Measurements from ENCODE around the gene MAP3K6. TPM values are rescaled to one million over a fixed set of nuclear protein-coding genes. Genes with fewer than 3 reads are reported as not detected.
A peak's percentile ranks its signal among the peaks of the same experiment; 100 is the strongest.

Gene MAP3K6
- total RNA-seq, 2 donors from 2014 or later: 3.3 to 4.9 TPM

DNA sequence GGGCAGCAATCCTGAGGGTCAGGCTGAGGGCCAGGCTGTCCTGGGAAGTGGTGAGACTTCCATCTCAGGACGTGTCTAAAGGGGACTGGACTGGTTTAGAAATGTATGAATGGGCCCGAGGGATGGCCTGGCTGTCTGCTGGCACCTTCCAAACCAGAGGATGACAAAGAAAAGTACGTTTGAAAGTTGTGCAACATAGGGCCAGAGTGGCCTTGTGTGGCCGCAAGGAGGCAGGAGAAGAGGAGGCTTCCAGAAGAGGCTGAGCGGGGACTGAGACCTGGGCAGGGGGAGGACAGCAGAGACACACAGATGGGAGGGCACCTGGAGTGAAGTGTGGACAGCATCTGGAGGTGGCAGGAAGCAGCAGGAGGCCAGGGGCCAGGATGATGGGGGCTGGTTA is 27.5 kb downstream of the MAP3K6 start:
- H3K9me3 ChIP-seq (ENCODE audit: control insufficient read depth, low read length, poor library complexity, severe bottlenecking): no peaks in the 10 kb centered on the region
- ATAC-seq: no peak
- Mint-ChIP-seq H3K27me3 (no peaks in the 10 kb centered on the region), H3K27ac (peak overlapping the region; percentile 98), H3K4me1 (peaks cover 39% of the 10 kb centered on the region), H3K36me3 (ENCODE audit: low read depth) (peaks cover 5% of the 10 kb centered on the region), H3K4me3 (peak overlapping the region; percentile 76)
- no peak for DNase-seq

DNA sequence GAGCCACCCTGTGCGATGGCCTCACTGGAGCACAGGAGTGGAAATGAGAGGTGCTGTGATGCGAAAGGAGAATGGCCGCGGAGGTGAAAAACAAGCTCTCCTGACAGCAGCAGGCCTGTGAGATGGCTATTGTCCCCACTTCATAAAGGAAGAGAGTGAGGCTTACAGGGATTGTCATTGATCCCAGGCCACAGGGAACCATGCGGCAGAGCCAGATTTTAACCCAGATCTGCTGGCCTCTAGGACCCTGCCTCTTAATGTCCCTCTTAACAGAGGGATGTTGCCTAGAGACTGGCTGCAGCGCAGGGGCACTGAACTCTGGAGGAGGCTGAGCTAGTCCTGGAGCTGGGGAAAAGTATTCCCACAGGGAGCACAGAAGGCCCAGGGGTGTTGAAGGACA is 28.0 kb downstream of the MAP3K6 start:
- H3K9me3 ChIP-seq (ENCODE audit: control insufficient read depth, low read length, poor library complexity, severe bottlenecking): no peaks in the 10 kb centered on the region
- ATAC-seq (no peak), DNase-seq (no peak)
- Mint-ChIP-seq H3K4me3 (peak overlapping the region; percentile 76), H3K27me3 (no peaks in the 10 kb centered on the region), H3K27ac (peak overlapping the region; percentile 98), H3K4me1 (peaks cover 37% of the 10 kb centered on the region), H3K36me3 (ENCODE audit: low read depth) (peaks cover 5% of the 10 kb centered on the region)

DNA sequence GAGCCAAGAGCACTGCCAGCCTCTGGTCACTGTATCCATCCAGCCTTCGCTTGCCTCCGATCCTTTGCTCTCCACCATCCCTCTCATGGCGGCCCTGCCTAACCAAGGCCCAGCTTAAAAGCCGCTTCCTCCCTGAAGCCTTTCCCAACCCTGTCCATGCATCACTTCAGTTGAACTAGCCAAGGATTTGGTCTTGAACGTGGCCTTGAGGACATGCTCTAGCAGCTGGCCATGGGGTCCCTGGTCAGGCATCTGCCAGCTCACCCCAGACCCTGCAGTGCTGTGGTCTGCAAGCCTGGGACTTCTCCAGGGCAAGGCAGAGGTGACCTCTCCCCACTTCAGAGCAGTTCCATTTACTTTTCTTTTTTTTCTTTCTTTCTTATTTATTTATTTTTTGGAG is 30.0 kb downstream of the MAP3K6 start:
- Mint-ChIP-seq H3K27me3 (no peaks in the 10 kb centered on the region), H3K36me3 (ENCODE audit: low read depth) (no peaks in the 10 kb centered on the region), H3K4me1 (peaks cover 35% of the 10 kb centered on the region), H3K27ac (peak overlapping the region; percentile 75), H3K4me3 (no peak overlapping the region)
- ATAC-seq: no peak
- DNase-seq: no peak
- no peaks in the 10 kb centered on the region for H3K9me3 ChIP-seq (ENCODE audit: control insufficient read depth, low read length, poor library complexity, severe bottlenecking)

DNA sequence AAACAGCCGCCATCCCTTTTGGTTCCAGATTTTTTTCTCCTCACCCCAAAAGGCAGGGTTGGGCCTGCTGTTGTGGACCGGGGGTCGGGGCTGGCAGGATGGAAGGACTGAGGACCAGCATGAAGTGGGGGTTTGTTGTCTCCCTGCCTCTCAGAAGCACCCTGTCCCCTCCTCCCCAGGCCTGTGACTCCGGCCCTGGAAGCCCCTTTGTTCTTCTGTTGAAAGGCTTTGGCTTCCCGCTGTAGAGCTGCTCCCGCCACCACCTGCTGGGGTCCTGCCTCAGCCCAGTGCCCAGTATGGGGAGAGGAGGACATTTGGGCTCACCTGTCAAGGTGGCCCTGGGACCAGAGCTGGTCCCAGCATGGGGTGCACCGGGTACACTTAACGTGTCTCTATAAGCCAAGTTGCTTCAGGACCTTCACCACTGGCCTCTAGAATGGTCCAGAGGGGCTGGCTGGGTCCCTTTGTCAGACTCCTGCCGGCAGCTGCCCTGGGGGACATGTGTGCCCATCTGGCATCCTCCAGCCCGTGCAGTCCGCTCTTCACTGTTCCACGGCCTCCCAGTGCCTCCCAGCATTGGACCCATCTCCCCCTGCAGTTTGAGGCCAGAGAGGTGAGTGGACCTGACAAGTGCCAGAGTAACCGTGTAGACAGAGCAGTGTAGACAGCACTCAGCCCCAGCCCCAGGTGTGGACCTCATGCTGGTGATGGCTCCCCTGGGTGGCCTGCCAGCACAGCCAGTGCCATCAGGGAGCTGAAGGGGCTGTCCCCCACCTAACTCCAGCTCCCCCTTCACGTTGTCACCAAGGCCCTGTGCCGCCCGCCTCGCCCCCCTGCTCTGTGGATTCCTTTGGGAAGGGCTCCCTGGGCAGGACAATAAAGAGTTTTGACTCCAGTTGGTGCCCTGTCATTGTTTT is 31.0 kb downstream of the MAP3K6 start:
- H3K9me3 ChIP-seq (ENCODE audit: control insufficient read depth, low read length, poor library complexity, severe bottlenecking): no peaks in the 10 kb centered on the region
- Mint-ChIP-seq H3K4me1 (peaks cover 29% of the 10 kb centered on the region), H3K27me3 (no peaks in the 10 kb centered on the region), H3K27ac (no peak overlapping the region), H3K36me3 (ENCODE audit: low read depth) (no peaks in the 10 kb centered on the region), H3K4me3 (no peak overlapping the region)
- DNase-seq (no peak), ATAC-seq (no peak)

DNA sequence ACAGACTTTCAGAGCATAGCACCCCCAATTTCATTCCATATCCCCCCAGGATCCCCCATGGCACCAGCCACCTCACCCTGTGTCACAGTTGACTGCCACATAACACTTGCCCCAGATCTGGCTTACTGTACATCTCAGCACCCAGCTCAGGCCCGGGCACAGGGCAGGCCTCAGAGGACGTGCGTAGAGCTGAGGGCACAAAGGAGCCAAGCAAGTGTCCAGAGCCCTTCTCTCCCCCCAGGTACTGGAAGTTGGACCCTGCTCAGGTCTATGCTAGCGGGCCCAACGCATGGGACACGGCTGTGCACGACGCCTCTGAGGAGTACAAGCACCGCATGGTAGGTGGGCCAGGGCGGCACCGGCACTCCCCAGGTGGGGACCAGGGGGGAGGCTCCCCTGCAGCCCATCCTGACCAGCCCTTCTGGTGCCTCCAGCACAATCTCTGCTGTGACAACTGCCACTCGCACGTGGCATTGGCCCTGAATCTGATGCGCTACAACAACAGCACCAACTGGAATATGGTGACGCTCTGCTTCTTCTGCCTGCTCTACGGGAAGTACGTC is 33.0 kb downstream of the MAP3K6 start:
- no peak for DNase-seq
- no peaks in the 10 kb centered on the region for H3K9me3 ChIP-seq (ENCODE audit: control insufficient read depth, low read length, poor library complexity, severe bottlenecking)
- H3K4me3 Mint-ChIP-seq: no peak overlapping the region
- peak overlapping the region; percentile 60 for H3K27ac Mint-ChIP-seq
- no peaks in the 10 kb centered on the region for H3K36me3 Mint-ChIP-seq (ENCODE audit: low read depth)
- peaks cover 22% of the 10 kb centered on the region for H3K4me1 Mint-ChIP-seq
- no peak for ATAC-seq
- H3K27me3 Mint-ChIP-seq: no peaks in the 10 kb centered on the region

DNA sequence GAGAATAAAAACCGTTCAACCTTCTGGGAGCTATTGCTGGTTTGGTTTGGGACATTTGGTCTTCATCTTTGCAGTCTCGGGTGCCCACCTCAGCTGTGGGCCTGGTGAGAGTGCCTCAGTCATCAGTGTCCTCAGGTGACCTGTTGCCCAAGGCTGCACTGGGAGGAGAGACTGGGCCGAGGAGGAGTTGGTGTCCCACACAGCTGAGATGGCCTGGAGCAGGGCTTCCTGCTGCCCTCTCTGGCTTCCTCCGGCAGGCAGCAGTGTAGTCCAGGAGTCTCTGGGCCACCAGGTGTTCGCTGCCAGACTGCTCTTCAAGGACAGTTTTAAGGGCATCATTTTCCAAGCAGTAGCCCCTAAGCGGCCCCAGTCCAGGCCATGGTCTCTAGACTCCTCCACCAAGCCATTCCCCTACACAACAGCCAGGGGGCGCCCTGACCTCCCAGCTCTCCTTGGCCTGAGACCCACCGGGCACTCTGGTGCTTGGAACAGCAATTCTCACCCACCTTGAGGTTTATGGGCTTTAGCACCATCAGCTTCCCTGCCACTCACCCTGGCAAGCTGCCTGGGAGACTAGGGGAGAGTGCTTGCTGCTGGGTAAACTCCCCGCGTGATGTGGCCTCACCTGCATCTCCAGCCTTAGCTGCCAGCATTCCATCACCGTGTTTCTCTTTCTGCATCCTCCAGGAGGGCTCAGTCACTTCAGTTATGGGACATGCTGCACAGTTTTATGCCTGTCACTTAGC is 34.1 kb downstream of the MAP3K6 start:
- no peak overlapping the region for H3K4me3 Mint-ChIP-seq
- peak; percentile 86 for ATAC-seq
- no peaks in the 10 kb centered on the region for H3K27me3 Mint-ChIP-seq
- peaks cover 33% of the 10 kb centered on the region for H3K4me1 Mint-ChIP-seq
- H3K27ac Mint-ChIP-seq: peak overlapping the region; percentile 60
- no peaks in the 10 kb centered on the region for H3K9me3 ChIP-seq (ENCODE audit: control insufficient read depth, low read length, poor library complexity, severe bottlenecking)
- H3K36me3 Mint-ChIP-seq (ENCODE audit: low read depth): peaks cover 2% of the 10 kb centered on the region
- peak; percentile 45 to 58 (median 52) for DNase-seq

DNA sequence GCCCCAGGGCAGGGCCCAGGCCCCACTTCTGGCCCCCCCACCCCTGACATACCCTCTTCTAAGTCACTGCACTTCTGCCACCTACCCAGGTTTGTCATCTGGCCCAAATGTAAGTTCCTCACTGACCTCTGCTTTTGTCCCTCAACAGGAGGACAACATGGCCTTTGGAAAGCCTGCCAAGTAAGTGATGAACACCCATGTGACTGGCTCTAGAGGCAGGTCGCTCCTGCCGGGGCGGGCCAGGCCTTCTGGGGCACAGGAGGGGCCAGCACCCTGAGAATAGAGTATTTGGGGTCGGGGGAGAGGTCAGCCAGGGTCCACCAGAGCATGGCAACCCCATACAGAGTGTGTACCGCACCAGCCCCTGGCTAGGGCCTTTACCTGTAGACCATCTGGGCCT is 34.8 kb downstream of the MAP3K6 start:
- Mint-ChIP-seq H3K27me3 (no peaks in the 10 kb centered on the region), H3K27ac (peak overlapping the region; percentile 60), H3K4me3 (no peak overlapping the region), H3K4me1 (peaks cover 34% of the 10 kb centered on the region), H3K36me3 (ENCODE audit: low read depth) (peaks cover 2% of the 10 kb centered on the region)
- ATAC-seq (no peak), DNase-seq (no peak)
- no peaks in the 10 kb centered on the region for H3K9me3 ChIP-seq (ENCODE audit: control insufficient read depth, low read length, poor library complexity, severe bottlenecking)

DNA sequence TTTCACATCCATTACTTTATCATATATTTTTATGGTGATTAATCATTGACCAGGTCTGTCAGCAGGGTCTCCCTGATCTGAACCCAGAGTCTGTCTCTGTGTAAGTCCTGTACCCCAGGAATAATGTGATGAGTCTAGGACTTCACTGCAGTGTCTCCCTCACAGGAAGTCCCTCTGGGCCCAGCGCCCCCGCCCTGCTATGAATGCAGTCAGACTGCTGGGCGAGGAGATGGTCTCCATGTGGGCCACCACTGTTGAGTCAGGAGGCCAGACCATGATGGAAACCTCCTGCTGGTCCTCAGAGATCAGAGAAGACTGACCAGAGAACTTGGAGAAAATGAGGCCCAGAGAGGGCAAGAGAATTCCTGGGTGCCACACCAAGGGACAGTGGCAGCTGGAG is 35.3 kb downstream of the MAP3K6 start:
- no peak overlapping the region for H3K4me3 Mint-ChIP-seq

DNA sequence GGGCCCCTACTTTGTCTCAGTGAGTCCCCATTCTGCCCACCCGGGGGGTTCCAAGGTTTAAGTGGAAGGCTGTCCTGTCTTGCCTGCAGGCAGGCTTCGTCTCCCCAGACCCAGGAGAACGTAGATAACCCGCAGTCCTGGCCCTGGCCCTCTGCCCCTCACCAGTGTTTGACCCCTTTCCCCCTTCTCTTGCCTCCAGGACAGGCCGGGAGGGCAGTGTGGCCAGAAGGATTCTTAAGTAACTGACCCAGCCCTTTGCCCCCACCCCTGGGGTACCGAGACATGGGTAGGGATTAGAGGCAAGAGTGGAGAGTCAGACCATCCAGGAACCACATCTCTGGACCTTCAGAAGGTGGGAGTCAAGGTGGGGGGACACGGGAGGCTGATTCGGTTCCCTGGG is 36.0 kb downstream of the MAP3K6 start:
- no peak overlapping the region for H3K27ac Mint-ChIP-seq
- H3K9me3 ChIP-seq (ENCODE audit: control insufficient read depth, low read length, poor library complexity, severe bottlenecking): no peaks in the 10 kb centered on the region
- H3K4me3 Mint-ChIP-seq: no peak overlapping the region
- no peaks in the 10 kb centered on the region for H3K27me3 Mint-ChIP-seq
- no peak for ATAC-seq
- H3K36me3 Mint-ChIP-seq (ENCODE audit: low read depth): peaks cover 2% of the 10 kb centered on the region
- peaks cover 36% of the 10 kb centered on the region for H3K4me1 Mint-ChIP-seq
- DNase-seq: no peak

More for the DNA sequence above, 35.3 kb downstream of the MAP3K6 start:
- H3K4me1 Mint-ChIP-seq: peaks cover 36% of the 10 kb centered on the region
- H3K27me3 Mint-ChIP-seq: no peaks in the 10 kb centered on the region
- DNase-seq (no peak), ATAC-seq (no peak)
- no peaks in the 10 kb centered on the region for H3K9me3 ChIP-seq (ENCODE audit: control insufficient read depth, low read length, poor library complexity, severe bottlenecking)
- H3K36me3 Mint-ChIP-seq (ENCODE audit: low read depth): peaks cover 2% of the 10 kb centered on the region
- H3K27ac Mint-ChIP-seq: peak overlapping the region; percentile 60

DNA sequence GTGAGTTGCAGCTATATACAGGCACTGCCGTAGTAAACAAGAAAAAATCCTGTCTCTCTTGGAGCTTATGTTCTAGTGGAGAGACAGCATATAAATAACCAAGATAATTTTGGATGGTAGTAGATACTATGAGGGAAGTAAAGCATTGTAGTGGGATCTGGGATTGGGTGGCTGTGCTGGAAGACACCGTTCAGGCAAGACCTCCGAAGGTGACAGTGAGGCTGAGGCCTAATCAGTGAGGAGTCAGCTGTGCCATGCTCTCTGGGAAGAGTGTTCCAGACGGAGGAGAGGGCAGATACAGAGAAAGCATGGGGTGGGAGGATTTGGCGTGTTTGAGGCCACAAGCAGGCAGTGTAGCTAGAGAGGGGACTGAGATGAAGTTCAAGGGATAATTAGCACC is 38.8 kb downstream of the MAP3K6 start:
- no peaks in the 10 kb centered on the region for H3K9me3 ChIP-seq (ENCODE audit: control insufficient read depth, low read length, poor library complexity, severe bottlenecking)
- peaks cover 49% of the 10 kb centered on the region for H3K4me1 Mint-ChIP-seq
- H3K27ac Mint-ChIP-seq: peak overlapping the region; percentile 89
- H3K4me3 Mint-ChIP-seq: no peak overlapping the region
- no peak for DNase-seq
- no peak for ATAC-seq
- H3K36me3 Mint-ChIP-seq (ENCODE audit: low read depth): peaks cover 2% of the 10 kb centered on the region
- H3K27me3 Mint-ChIP-seq: no peaks in the 10 kb centered on the region

DNA sequence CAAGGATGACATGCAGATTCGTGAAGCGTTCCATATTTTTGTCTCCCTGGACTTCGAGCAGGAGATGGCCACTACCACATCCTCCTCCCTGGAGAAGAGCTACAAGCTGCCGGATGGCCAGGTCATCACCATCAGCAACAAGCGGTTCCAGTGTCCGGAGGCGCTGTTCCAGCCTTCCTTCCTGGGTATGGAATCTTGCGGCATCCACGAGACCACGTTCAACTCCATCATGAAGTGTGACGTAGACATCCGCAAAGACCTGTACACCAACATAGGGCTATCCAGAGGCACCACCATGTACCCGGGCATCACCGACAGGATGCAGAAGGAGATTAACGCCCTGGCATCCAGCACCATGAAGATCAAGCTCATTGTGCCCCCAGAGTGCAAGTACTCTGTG is 41.5 kb downstream of the MAP3K6 start:
- Mint-ChIP-seq H3K36me3 (ENCODE audit: low read depth) (peaks cover 2% of the 10 kb centered on the region), H3K27me3 (no peaks in the 10 kb centered on the region), H3K27ac (peak overlapping the region; percentile 24), H3K4me1 (peaks cover 46% of the 10 kb centered on the region), H3K4me3 (no peak overlapping the region)
- H3K9me3 ChIP-seq (ENCODE audit: control insufficient read depth, low read length, poor library complexity, severe bottlenecking): no peaks in the 10 kb centered on the region
- DNase-seq (no peak), ATAC-seq (no peak)

DNA sequence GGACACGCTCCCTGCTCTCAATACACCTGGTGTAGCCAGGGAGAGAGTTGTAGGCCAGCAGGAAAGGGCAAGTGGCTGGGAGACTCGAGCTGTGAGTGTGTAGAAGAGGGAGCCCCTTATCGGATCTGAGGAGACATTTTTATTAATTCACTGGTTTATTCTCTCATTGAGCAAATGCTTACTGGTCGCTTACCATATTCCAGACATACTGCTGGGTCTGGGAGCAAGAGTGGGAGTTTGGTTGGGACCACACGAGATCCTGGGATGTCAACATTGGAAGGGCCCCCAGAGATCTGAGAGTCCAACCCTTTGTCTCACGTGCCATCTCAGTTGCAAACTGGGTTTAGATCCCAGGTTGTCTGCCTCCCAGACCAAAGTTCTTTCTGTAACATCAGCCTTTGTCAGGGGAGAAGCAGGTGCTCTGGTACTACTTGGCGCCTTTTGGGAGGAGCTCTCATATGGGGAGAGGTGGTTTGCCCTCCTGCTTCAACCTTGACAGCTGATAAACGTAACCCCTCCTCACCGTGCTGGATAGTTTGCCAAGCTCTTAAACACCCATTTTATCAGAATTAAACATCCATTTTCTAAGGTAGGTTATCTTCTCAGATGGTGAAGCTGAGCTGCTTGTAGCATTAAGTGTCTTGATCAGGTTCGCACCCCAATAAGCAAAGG is 44.1 kb downstream of the MAP3K6 start:
- ATAC-seq: no peak
- DNase-seq: no peak
- Mint-ChIP-seq H3K27me3 (peaks cover 7% of the 10 kb centered on the region), H3K27ac (peak overlapping the region; percentile 92), H3K4me3 (peak overlapping the region; percentile 94), H3K36me3 (ENCODE audit: low read depth) (no peaks in the 10 kb centered on the region), H3K4me1 (peaks cover 30% of the 10 kb centered on the region)
- no peaks in the 10 kb centered on the region for H3K9me3 ChIP-seq (ENCODE audit: control insufficient read depth, low read length, poor library complexity, severe bottlenecking)
